SK-N-SH (cell line): Measurements from ENCODE around the gene SESN1. TPM values are rescaled to one million over a fixed set of nuclear protein-coding genes. Genes with fewer than 3 reads are reported as not detected.

ENCODE experiments used
- CTCF ChIA-PET: fragments of 300-600, 350-600 bp; formaldehyde crosslinking; extraction: SDS; loops from one replicate; lab custom pipeline; 2021; lab: Yijun Ruan, JAX
- POLR2A ChIA-PET: fragments of 350-600 bp; sonication (Branson Sonifier 250); formaldehyde crosslinking; extraction: SDS; loops from one replicate; lab custom pipeline; 2020; ENCODE audit warnings: antibody characterized with exemption, inconsistent platforms; lab: Yijun Ruan, JAX
- DNase-seq: peaks from one replicate; pipeline ENCODE4 v3.0.0; 2012
- H2AFZ ChIP-seq: fragments of 200-600 bp; sonication (generic); 2 replicates; pipeline ENCODE4 v1.8.1; 2016; ENCODE audit warnings: antibody characterized with exemption, mild to moderate bottlenecking, low read depth
- H3F3A ChIP-seq: fragments of 200-600 bp; sonication (generic); replicated peaks from 2 replicates; pipeline ENCODE3; 2016; ENCODE audit warnings: antibody characterized with exemption, mild to moderate bottlenecking; ENCODE audit not compliant: insufficient read depth
- H3K27ac ChIP-seq, 2 experiments: fragments of 200-500 bp in 1 of 2; fragments of 200-600 bp in 1 of 2; sonication (Bioruptor generic) in 1 of 2; sonication (generic), shearing (Covaris generic) in 1 of 2; 2 replicates each; pipeline versions ENCODE4 v1.5.1 to v1.6.1; 2014 to 2016; ENCODE audit warnings: low read depth in 2 of 2, inconsistent platforms in 1 of 2, low read length in 1 of 2, mild to moderate bottlenecking in 1 of 2, mixed read lengths in 1 of 2
- H3K27me3 ChIP-seq: fragments of 200-600 bp; sonication (generic), shearing (Covaris generic); 2 replicates; pipeline ENCODE4 v1.6.1; 2016; ENCODE audit warnings: mixed run types; ENCODE audit not compliant: insufficient read depth
- H3K36me3 ChIP-seq, 2 experiments: fragments of 200-500 bp in 1 of 2; fragments of 200-600 bp in 1 of 2; sonication (Bioruptor generic) in 1 of 2; sonication (generic) in 1 of 2; replicated peaks in 1 of 2; 2 replicates each; pipeline versions ENCODE3 to v1.5.1; 2014 to 2016; ENCODE audit warnings: low read length in 1 of 2, mild to moderate bottlenecking in 1 of 2; ENCODE audit not compliant: insufficient read depth in 2 of 2, control insufficient read depth in 1 of 2
- H3K4me1 ChIP-seq, 2 experiments: fragments of 200-500 bp in 1 of 2; fragments of 200-600 bp in 1 of 2; sonication (Bioruptor generic) in 1 of 2; sonication (generic), shearing (Covaris generic) in 1 of 2; 2 replicates each; pipeline versions ENCODE4 v1.5.1 to v1.6.1; 2014 to 2016; ENCODE audit warnings: low read depth in 1 of 2, low read length in 1 of 2, mixed run types in 1 of 2; ENCODE audit not compliant: insufficient read depth in 2 of 2, control insufficient read depth in 1 of 2
- H3K4me2 ChIP-seq: fragments of 200-600 bp; sonication (generic), shearing (Covaris generic); 2 replicates; pipeline ENCODE4 v1.6.1; 2017; ENCODE audit warnings: mixed run types
- H3K4me3 ChIP-seq, 2 experiments: fragments of 200-500 bp in 1 of 2; fragments of 200-600 bp in 1 of 2; sonication (Bioruptor generic) in 1 of 2; sonication (generic), shearing (Covaris generic) in 1 of 2; 2 replicates each; pipeline versions ENCODE4 v1.5.1 to v1.8.1; 2014 to 2016; ENCODE audit warnings: low read depth in 2 of 2, inconsistent platforms in 1 of 2, low read length in 1 of 2, mild to moderate bottlenecking in 1 of 2, mixed read lengths in 1 of 2, moderate library complexity in 1 of 2
- H3K79me2 ChIP-seq: fragments of 200-600 bp; sonication (generic); 2 replicates; pipeline ENCODE4 v1.8.1; 2017; ENCODE audit warnings: mild to moderate bottlenecking; ENCODE audit not compliant: insufficient read depth
- H3K9ac ChIP-seq: fragments of 200-600 bp; sonication (generic); 2 replicates; pipeline ENCODE4 v1.6.1; 2017; ENCODE audit warnings: mixed run types
- H3K9me2 ChIP-seq: fragments of 200-600 bp; sonication (generic); 2 replicates; pipeline ENCODE4 v1.6.1; 2017; ENCODE audit warnings: mixed run types
- H3K9me3 ChIP-seq: fragments of 200-600 bp; sonication (generic); 2 replicates; pipeline ENCODE4 v1.6.1; 2017; ENCODE audit warnings: mixed run types, mild to moderate bottlenecking, moderate library complexity
- H4K20me1 ChIP-seq: fragments of 200-600 bp; sonication (generic); 2 replicates; pipeline ENCODE4 v1.6.1; 2017; ENCODE audit warnings: mild to moderate bottlenecking, mixed run types; ENCODE audit not compliant: insufficient read depth
- CHD2 ChIP-seq: fragments of 150-350 bp; IDR thresholded peaks from 2 replicates; pipeline ENCODE4 v1.6.1; 2018; ENCODE audit warnings: low read length; ENCODE audit not compliant: partially characterized antibody
- ELF1 ChIP-seq: IDR thresholded peaks from 2 replicates; pipeline ENCODE4 v1.4.0; 2012
- FOSL2 ChIP-seq: IDR thresholded peaks from 2 replicates; pipeline ENCODE4 v1.4.0; 2012; ENCODE audit warnings: low read depth, mild to moderate bottlenecking, moderate library complexity, borderline replicate concordance
- FOXJ3 ChIP-seq: sonication (generic); formaldehyde crosslinking; IDR thresholded peaks from 2 replicates; pipeline ENCODE4 v1.5.1; 2020; ENCODE audit warnings: mild to moderate bottlenecking, missing genetic modification reagents
- FOXM1 ChIP-seq: IDR thresholded peaks from 2 replicates; pipeline ENCODE4 v1.4.0; 2012; ENCODE audit warnings: low read depth, mild to moderate bottlenecking
- GABPA ChIP-seq: IDR thresholded peaks from 2 replicates; pipeline ENCODE4 v1.4.0; 2012; ENCODE audit warnings: low read depth, mild to moderate bottlenecking
- JUND ChIP-seq: IDR thresholded peaks from 2 replicates; pipeline ENCODE4 v1.4.0; 2012
- MXI1 ChIP-seq: IDR thresholded peaks from 2 replicates; pipeline ENCODE4 v1.6.1; 2012; ENCODE audit warnings: mild to moderate bottlenecking, low read depth, low read length, improper control_type of control experiment
- NRF1 ChIP-seq: IDR thresholded peaks from 2 replicates; pipeline ENCODE4 v1.6.1; 2012; ENCODE audit warnings: low read depth, mild to moderate bottlenecking, low read length
- POLR2AphosphoS5 ChIP-seq: IDR thresholded peaks from 2 replicates; pipeline ENCODE4 v1.6.1; 2012; ENCODE audit warnings: low read depth, low read length
- RAD21 ChIP-seq: IDR thresholded peaks from 2 replicates; pipeline ENCODE4 v1.6.1; 2012; ENCODE audit warnings: mild to moderate bottlenecking, low read length
- RCOR1 ChIP-seq: fragments of 150-350 bp; IDR thresholded peaks from 2 replicates; pipeline ENCODE4 v1.6.1; 2017; ENCODE audit warnings: antibody characterized with exemption, low read length
- RFX5 ChIP-seq: IDR thresholded peaks from 2 replicates; pipeline ENCODE4 v1.6.1; 2012; ENCODE audit warnings: mild to moderate bottlenecking, improper control_type of control experiment, low read length
- SIN3A ChIP-seq: IDR thresholded peaks from 2 replicates; pipeline ENCODE4 v1.6.1; 2012; ENCODE audit warnings: low read depth, mild to moderate bottlenecking, low read length, moderate library complexity, borderline replicate concordance
- TAF1 ChIP-seq: IDR thresholded peaks from 2 replicates; pipeline ENCODE4 v1.6.1; 2012; ENCODE audit warnings: low read depth, mild to moderate bottlenecking, low read length, moderate library complexity, borderline replicate concordance
- TCF12 ChIP-seq: IDR thresholded peaks from 2 replicates; pipeline ENCODE4 v1.4.0; 2012
- YY1 ChIP-seq: IDR thresholded peaks from 2 replicates; pipeline ENCODE4 v1.4.0; 2012; ENCODE audit warnings: low read depth, mild to moderate bottlenecking
- WGBS: methylation state at CpG from one replicate; pipeline ENCODE4 v1.1.6; 2017; ENCODE audit warnings: low lambda C conversion rate; 5-methylcytosine and 5-hydroxymethylcytosine counted together
- polyA plus RNA-seq, 3 experiments: library from polyadenylated mRNA; depleted of rRNA; stranded (reverse); fragments of >200 nt; gene quantifications; 2 replicates each; pipeline ENCODE4 v1.2.3, GENCODE V29; 2012
- TF ChIP-seq, protein P1 (sequence below): IDR thresholded peaks from 2 replicates; pipeline ENCODE4 v1.6.1; 2012; ENCODE audit warnings: mild to moderate bottlenecking, low read depth, low read length, moderate library complexity
- TF ChIP-seq, protein P2 (sequence below): IDR thresholded peaks from 2 replicates; pipeline ENCODE4 v1.4.0; 2012; ENCODE audit warnings: low read depth
- TF ChIP-seq, protein P3 (sequence below): IDR thresholded peaks from 2 replicates; pipeline ENCODE4 v1.4.0; 2012; ENCODE audit warnings: low read depth, borderline replicate concordance

The SESN1 gene
- polyA plus RNA-seq, 1 of the 3 experiments (the other 2 are of a cell fraction): 13.1 TPM

DNA sequence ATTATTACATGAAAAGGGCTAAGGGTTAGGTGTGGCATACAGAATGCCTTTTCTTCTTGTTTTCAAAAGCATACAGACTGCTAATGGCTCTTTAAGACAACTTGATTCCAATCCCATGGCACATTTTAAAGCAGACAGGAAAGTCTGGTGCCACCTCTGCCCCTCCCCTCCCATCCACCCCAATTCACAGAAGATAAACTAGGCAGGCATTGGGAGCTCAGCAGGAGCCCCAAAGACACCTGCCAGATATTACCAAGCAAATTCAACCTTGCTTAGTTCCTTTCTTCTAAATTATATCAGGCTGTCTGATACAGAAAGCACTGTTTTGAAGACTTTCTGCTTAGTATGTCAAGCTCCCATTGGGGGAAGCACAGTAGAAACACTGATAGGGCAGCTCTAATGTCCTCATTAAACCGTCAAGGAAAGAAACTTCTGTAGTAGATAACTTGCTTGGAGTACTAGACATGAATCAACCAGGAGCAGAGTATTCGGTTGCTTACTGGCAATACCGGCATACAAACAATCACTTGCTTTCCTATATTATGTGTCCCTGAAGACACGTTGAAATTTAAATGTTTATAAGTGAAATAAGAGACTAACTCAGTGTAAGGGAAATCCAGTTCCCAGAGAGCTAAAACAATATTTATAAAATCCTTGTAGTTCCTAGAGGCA lies 13.0 kb downstream of the SESN1 start (continued):
- no peak for TF ChIP-seq MXI1
- no peak for TF ChIP-seq RFX5
- no peak for TF ChIP-seq SIN3A
- TF ChIP-seq POLR2AphosphoS5: no peak
- TF ChIP-seq JUND: no peak

DNA sequence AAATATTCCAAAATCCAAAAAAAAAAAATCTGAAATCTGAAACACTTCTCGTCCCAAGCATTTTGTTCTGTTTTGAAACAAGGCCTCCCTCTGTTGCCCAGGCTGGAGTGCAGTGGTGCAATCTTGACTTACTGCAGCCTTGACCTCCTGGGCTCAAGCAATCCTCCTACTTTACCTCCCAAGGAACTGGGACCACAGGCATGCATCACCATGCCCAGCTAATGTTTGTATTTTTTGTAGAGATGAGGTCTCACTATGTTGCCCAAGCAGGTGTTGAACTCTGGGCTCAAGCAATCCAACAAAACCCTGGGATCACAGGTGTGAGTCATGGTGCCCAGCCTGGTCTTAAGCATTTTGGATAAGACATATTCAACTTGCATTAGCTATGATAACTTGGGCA lies 13.6 kb downstream of the SESN1 start:
- Histone ChIP-seq H3K9me2 (no peaks in the 10 kb centered on the region), H3K9ac (no peak overlapping the region), H3K27ac (no peak overlapping the region), H3K4me2 (no peak overlapping the region), H3K9me3 (no peaks in the 10 kb centered on the region), H3F3A (no peaks in the 10 kb centered on the region), H2AFZ (no peak overlapping the region), H3K27me3 (no peaks in the 10 kb centered on the region), H3K79me2 (peaks cover 10% of the 10 kb centered on the region; the same call in 1 of the 2 replicates), H3K4me1 (peaks cover 0 to 11% of the 10 kb centered on the region in 2 experiments; a peak in 2 of 4 replicates), H3K36me3 (peaks cover 0 to 4% of the 10 kb centered on the region in 2 experiments), H3K4me3 (no peak overlapping the region), H4K20me1 (no peaks in the 10 kb centered on the region)
- no peak for DNase-seq
- CTCF ChIA-PET: interaction anchor here (1.2 to 1.3 kb wide), 2 partner anchors 8 to 188 kb away, joined by 4 to 7 read pairs; no protein-coding TSS in a partner anchor
- TF ChIP-seq TAF1 (no peak), RAD21 (no peak), NRF1 (no peak), FOXJ3 (CRISPR knock-in tag) (no peak), CHD2 (no peak), RCOR1 (no peak), JUND (no peak), MXI1 (no peak), YY1 (no peak), TCF12 (no peak), FOSL2 (no peak), SIN3A (no peak), GABPA (no peak), RFX5 (no peak), ELF1 (no peak), FOXM1 (no peak)
- TF ChIP-seq, protein P1, sequence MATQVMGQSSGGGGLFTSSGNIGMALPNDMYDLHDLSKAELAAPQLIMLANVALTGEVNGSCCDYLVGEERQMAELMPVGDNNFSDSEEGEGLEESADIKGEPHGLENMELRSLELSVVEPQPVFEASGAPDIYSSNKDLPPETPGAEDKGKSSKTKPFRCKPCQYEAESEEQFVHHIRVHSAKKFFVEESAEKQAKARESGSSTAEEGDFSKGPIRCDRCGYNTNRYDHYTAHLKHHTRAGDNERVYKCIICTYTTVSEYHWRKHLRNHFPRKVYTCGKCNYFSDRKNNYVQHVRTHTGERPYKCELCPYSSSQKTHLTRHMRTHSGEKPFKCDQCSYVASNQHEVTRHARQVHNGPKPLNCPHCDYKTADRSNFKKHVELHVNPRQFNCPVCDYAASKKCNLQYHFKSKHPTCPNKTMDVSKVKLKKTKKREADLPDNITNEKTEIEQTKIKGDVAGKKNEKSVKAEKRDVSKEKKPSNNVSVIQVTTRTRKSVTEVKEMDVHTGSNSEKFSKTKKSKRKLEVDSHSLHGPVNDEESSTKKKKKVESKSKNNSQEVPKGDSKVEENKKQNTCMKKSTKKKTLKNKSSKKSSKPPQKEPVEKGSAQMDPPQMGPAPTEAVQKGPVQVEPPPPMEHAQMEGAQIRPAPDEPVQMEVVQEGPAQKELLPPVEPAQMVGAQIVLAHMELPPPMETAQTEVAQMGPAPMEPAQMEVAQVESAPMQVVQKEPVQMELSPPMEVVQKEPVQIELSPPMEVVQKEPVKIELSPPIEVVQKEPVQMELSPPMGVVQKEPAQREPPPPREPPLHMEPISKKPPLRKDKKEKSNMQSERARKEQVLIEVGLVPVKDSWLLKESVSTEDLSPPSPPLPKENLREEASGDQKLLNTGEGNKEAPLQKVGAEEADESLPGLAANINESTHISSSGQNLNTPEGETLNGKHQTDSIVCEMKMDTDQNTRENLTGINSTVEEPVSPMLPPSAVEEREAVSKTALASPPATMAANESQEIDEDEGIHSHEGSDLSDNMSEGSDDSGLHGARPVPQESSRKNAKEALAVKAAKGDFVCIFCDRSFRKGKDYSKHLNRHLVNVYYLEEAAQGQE: no peak
- TF ChIP-seq, protein P2, sequence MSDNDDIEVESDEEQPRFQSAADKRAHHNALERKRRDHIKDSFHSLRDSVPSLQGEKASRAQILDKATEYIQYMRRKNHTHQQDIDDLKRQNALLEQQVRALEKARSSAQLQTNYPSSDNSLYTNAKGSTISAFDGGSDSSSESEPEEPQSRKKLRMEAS: no peak
- TF ChIP-seq, protein P3, sequence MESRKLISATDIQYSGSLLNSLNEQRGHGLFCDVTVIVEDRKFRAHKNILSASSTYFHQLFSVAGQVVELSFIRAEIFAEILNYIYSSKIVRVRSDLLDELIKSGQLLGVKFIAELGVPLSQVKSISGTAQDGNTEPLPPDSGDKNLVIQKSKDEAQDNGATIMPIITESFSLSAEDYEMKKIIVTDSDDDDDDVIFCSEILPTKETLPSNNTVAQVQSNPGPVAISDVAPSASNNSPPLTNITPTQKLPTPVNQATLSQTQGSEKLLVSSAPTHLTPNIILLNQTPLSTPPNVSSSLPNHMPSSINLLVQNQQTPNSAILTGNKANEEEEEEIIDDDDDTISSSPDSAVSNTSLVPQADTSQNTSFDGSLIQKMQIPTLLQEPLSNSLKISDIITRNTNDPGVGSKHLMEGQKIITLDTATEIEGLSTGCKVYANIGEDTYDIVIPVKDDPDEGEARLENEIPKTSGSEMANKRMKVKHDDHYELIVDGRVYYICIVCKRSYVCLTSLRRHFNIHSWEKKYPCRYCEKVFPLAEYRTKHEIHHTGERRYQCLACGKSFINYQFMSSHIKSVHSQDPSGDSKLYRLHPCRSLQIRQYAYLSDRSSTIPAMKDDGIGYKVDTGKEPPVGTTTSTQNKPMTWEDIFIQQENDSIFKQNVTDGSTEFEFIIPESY: no peak
- WGBS: 93% methylated on average over 1 of the region's 1 CpG
- POLR2A ChIA-PET: no interaction called here
